NCI-H1105 treated with DMSO at 0.1 percent for 48 hours (cell line): ENCODE data around the gene WDR27.
"Not testable (repeated sequence)": the region's sequence is repeated elsewhere in the genome, so short reads cannot be mapped to it uniquely, and the experiment has no call there.

ENCODE experiments used
- DNase-seq: peaks from one replicate; lab custom pipeline; 2025; lab: John Stamatoyannopoulos, UW

Gene WDR27

GRCh38 chr6:169521825-169522224 is 180.0 kb downstream of the WDR27 start:
- DNase-seq = no peak

- no peak for DNase-seq
Measured at GRCh38 chr6:169520104-169520503, 181.7 kb downstream of the WDR27 start.

GRCh38 chr6:169518451-169518850 is 183.4 kb downstream of the WDR27 start:
- DNase-seq = no peak

GRCh38 chr6:169513478-169514193 is 188.2 kb downstream of the WDR27 start:
- DNase-seq = no peak

GRCh38 chr6:169511785-169512184 is 190.0 kb downstream of the WDR27 start:
- not testable (repeated sequence) for DNase-seq

- no peak for DNase-seq
Measured at GRCh38 chr6:169510871-169511270, 191.0 kb downstream of the WDR27 start.

- no peak for DNase-seq
Measured at GRCh38 chr6:169508452-169508851, 193.4 kb downstream of the WDR27 start.

- DNase-seq = no peak
Measured at GRCh38 chr6:169503422-169504152, 198.2 kb downstream of the WDR27 start.

GRCh38 chr6:169502445-169502844 is 199.4 kb downstream of the WDR27 start:
- no peak for DNase-seq

GRCh38 chr6:169501777-169502313 is 200.0 kb downstream of the WDR27 start:
- DNase-seq = no peak

GRCh38 chr6:169501128-169501527 is 200.7 kb downstream of the WDR27 start:
- no peak for DNase-seq

- DNase-seq = no peak
Measured at GRCh38 chr6:169500688-169501087, 201.1 kb downstream of the WDR27 start.

GRCh38 chr6:169499848-169500247 is 202.0 kb downstream of the WDR27 start:
- no peak for DNase-seq

GRCh38 chr6:169498916-169499513 is 202.8 kb downstream of the WDR27 start:
- DNase-seq = no peak

- DNase-seq = no peak
Measured at GRCh38 chr6:169495601-169496000, 206.2 kb downstream of the WDR27 start.

GRCh38 chr6:169494038-169494437 is 207.8 kb downstream of the WDR27 start:
- DNase-seq = no peak

- no peak for DNase-seq
Measured at GRCh38 chr6:169491482-169491881, 210.3 kb downstream of the WDR27 start.

GRCh38 chr6:169490830-169491229 is 211.0 kb downstream of the WDR27 start:
- DNase-seq = no peak

GRCh38 chr6:169490246-169490641 is 211.6 kb downstream of the WDR27 start:
- DNase-seq = no peak

- no peak for DNase-seq
Measured at GRCh38 chr6:169489563-169490245, 212.1 kb downstream of the WDR27 start.

- no peak for DNase-seq
Measured at GRCh38 chr6:169487579-169488436, 214.0 kb downstream of the WDR27 start.
